GM12878 (cell line): ENCODE measurements around the gene SIRT5. TPM values are rescaled to one million over a fixed set of nuclear protein-coding genes. Genes with fewer than 3 reads are reported as not detected.

Experiments
- ASH2L ChIP-seq: fragments of 300-600, 200-600 bp; sonication (generic); IDR thresholded peaks from 2 replicates; pipeline ENCODE4 v1.6.1; 2017; ENCODE audit warnings: low read depth, mild to moderate bottlenecking, borderline replicate concordance
- BRCA1 ChIP-seq: IDR thresholded peaks from 2 replicates; pipeline ENCODE4 v1.6.1; 2011; ENCODE audit warnings: low read depth, low read length, improper control_type of control experiment
- CBFB ChIP-seq: IDR thresholded peaks from 2 replicates; pipeline ENCODE4 v1.6.1; 2016; ENCODE audit warnings: antibody characterized with exemption, low read depth
- CBX5 ChIP-seq: sonication (generic); IDR thresholded peaks from 2 replicates; pipeline ENCODE4 v1.6.1; 2016; ENCODE audit warnings: low read depth, moderate library complexity, mild to moderate bottlenecking, inconsistent platforms
- E2F4 ChIP-seq: IDR thresholded peaks from 2 replicates; pipeline ENCODE4 v1.6.1; 2012; ENCODE audit warnings: low read depth, low read length, improper control_type of control experiment
- E2F8 ChIP-seq: fragments of 450-650 bp; IDR thresholded peaks from 2 replicates; pipeline ENCODE4 v1.6.1; 2018; ENCODE audit warnings: mild to moderate bottlenecking, low read depth, moderate library complexity; ENCODE audit not compliant: partially characterized antibody
- FOXM1 ChIP-seq: IDR thresholded peaks from 2 replicates; pipeline ENCODE4 v1.6.1; 2012; ENCODE audit warnings: low read depth, mild to moderate bottlenecking, inconsistent platforms, low read length, moderate library complexity
- IKZF2 ChIP-seq, 2 experiments: fragments of 450-650 bp; IDR thresholded peaks; 2 replicates each; pipeline ENCODE4 v1.6.1; 2017; ENCODE audit warnings: mild to moderate bottlenecking in 2 of 2, moderate library complexity in 2 of 2
- KAT2A ChIP-seq: conservative IDR thresholded peaks from 2 replicates; pipeline ENCODE4 v1.6.1; 2011; ENCODE audit warnings: low read depth, low read length; ENCODE audit not compliant: control insufficient read depth
- MYC ChIP-seq: IDR thresholded peaks from 2 replicates; pipeline ENCODE4 v1.6.1; 2011; ENCODE audit warnings: mild to moderate bottlenecking, low read length, moderate library complexity, inconsistent platforms; ENCODE audit not compliant: insufficient read depth, insufficient replicate concordance, insufficient read length, severe bottlenecking
- POLR2AphosphoS2 ChIP-seq: IDR thresholded peaks from 2 replicates; pipeline ENCODE4 v1.6.1; 2011; ENCODE audit warnings: low read depth, mild to moderate bottlenecking, low read length, improper control_type of control experiment, moderate library complexity
- SIX5 ChIP-seq: IDR thresholded peaks from 2 replicates; pipeline ENCODE4 v1.6.1; 2011; ENCODE audit warnings: mild to moderate bottlenecking, low read depth, low read length, moderate library complexity; ENCODE audit not compliant: severe bottlenecking
- SMC3 ChIP-seq: IDR thresholded peaks from 2 replicates; pipeline ENCODE4 v1.6.1; 2011; ENCODE audit warnings: low read length, improper control_type of control experiment, borderline replicate concordance
- SREBF1 ChIP-seq: IDR thresholded peaks from 2 replicates; pipeline ENCODE4 v1.6.1; 2012; ENCODE audit warnings: mild to moderate bottlenecking, low read length
- SUPT20H ChIP-seq: IDR thresholded peaks from 2 replicates; pipeline ENCODE4 v1.6.1; 2011; ENCODE audit warnings: low read depth, mild to moderate bottlenecking, low read length, moderate library complexity, borderline replicate concordance; ENCODE audit not compliant: control insufficient read depth
- polyA plus RNA-seq, 11 experiments: library from polyadenylated mRNA; depleted of rRNA in 4 of 11; unstranded in 6 of 11; stranded (reverse) in 5 of 11; fragments of >200 nt; fragmentation: Nextera tagmentation in 4 of 11; fragmentation: Illumina TruSeq in 1 of 11; extraction: Ambion mirVana in 4 of 11; extraction: Trizol in 1 of 11; gene quantifications; 1 replicate in 1 of 11; 2 replicates in 10 of 11; pipeline versions ENCODE4 v1.2.1 to v1.2.3, GENCODE V29; 2011 to 2016; ENCODE audit warnings: inconsistent platforms in 2 of 11, missing spikeins in 2 of 11, low read depth in 1 of 11
- total RNA-seq, 4 experiments: library from RNA; depleted of rRNA in 3 of 4; stranded (reverse); fragments of >200 nt in 3 of 4; fragmentation: Illumina TruSeq in 1 of 4; extraction: Trizol in 1 of 4; gene quantifications; 2 replicates each; pipeline versions ENCODE4 v1.2.1 to v1.2.3, GENCODE V29; 2013 to 2021
- TF ChIP-seq, protein P1 (sequence below): fragments of 450-650 bp; IDR thresholded peaks from 2 replicates; pipeline ENCODE4 v1.6.1; 2016; ENCODE audit warnings: mild to moderate bottlenecking, moderate library complexity, borderline replicate concordance
- TF ChIP-seq, protein P2 (sequence below): IDR thresholded peaks from 2 replicates; pipeline ENCODE4 v1.6.1; 2011; ENCODE audit warnings: low read depth, low read length, improper control_type of control experiment, borderline replicate concordance
- TF ChIP-seq, protein P3 (sequence below): fragments of 450-650 bp; IDR thresholded peaks from 2 replicates; pipeline ENCODE4 v1.6.1; 2017; ENCODE audit warnings: low read depth, mild to moderate bottlenecking, moderate library complexity

The SIRT5 gene
- total and polyA plus RNA-seq, 10 of the 15 experiments (the other 5 are each of a cell fraction or from before 2014, with no cell fraction given) = 1.7 to 12.4 (median 10.0) TPM

DNA sequence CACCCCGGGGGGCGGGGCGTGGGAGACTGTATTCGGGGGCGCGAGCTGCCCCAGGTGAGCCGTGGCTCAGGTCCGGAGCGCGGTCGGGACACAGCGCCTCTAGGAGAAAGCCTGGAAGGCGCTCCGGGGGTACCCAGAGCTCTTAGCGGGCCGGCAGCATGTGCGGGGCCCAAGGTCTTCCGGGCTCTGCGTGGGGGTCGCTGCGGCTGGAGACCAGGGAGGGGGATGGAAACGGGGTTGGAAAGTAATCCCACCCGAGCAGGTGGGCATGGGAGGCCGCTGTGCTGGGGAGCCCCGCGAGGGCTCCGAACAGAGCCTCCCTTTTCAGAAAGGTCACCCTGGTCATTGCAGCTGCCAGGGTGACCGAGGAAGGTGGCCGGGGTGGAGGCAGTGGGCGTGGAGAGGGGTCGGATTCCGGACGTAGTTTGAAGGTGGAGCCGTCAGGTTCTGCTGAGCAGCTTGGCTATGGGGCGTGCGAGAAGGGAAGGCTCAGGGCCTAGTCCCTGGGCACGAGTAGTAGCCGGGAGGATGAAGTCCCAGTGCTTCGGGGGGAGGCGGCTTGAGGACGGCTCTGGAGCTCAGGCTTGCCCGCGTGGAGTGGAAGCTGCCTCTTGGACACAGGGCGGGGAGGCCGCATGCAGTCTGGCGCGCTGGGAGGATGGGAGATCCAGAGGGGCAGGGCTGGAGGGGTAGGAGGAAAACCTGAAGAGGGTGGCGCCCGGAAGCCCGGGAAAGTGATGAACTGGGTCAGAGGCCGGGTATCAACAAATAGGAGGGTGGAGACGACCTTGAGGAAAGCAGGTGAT lies at the start of gene SIRT5 (continued):
- TF ChIP-seq ASH2L (0 out of 2 replicates have a peak, but pooled peaks have one; percentile 41), IKZF2 (IDR thresholded peaks at IDR 0.05) (peak; percentile 62 to 70), SUPT20H (no peak), KAT2A (no peak), CBX5 (no peak), SREBF1 (no peak), BRCA1 (no peak), POLR2AphosphoS2 (0 out of 2 replicates have a peak, but pooled peaks have one; percentile 49), SMC3 (no peak), E2F8 (no peak), SIX5 (no peak), MYC (no peak), FOXM1 (no peak), E2F4 (no peak), CBFB (no peak; the same call in 1 of the 2 replicates)
- TF ChIP-seq, protein P1, sequence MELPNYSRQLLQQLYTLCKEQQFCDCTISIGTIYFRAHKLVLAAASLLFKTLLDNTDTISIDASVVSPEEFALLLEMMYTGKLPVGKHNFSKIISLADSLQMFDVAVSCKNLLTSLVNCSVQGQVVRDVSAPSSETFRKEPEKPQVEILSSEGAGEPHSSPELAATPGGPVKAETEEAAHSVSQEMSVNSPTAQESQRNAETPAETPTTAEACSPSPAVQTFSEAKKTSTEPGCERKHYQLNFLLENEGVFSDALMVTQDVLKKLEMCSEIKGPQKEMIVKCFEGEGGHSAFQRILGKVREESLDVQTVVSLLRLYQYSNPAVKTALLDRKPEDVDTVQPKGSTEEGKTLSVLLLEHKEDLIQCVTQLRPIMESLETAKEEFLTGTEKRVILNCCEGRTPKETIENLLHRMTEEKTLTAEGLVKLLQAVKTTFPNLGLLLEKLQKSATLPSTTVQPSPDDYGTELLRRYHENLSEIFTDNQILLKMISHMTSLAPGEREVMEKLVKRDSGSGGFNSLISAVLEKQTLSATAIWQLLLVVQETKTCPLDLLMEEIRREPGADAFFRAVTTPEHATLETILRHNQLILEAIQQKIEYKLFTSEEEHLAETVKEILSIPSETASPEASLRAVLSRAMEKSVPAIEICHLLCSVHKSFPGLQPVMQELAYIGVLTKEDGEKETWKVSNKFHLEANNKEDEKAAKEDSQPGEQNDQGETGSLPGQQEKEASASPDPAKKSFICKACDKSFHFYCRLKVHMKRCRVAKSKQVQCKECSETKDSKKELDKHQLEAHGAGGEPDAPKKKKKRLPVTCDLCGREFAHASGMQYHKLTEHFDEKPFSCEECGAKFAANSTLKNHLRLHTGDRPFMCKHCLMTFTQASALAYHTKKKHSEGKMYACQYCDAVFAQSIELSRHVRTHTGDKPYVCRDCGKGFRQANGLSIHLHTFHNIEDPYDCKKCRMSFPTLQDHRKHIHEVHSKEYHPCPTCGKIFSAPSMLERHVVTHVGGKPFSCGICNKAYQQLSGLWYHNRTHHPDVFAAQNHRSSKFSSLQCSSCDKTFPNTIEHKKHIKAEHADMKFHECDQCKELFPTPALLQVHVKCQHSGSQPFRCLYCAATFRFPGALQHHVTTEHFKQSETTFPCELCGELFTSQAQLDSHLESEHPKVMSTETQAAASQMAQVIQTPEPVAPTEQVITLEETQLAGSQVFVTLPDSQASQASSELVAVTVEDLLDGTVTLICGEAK = no peak
- TF ChIP-seq, protein P2, sequence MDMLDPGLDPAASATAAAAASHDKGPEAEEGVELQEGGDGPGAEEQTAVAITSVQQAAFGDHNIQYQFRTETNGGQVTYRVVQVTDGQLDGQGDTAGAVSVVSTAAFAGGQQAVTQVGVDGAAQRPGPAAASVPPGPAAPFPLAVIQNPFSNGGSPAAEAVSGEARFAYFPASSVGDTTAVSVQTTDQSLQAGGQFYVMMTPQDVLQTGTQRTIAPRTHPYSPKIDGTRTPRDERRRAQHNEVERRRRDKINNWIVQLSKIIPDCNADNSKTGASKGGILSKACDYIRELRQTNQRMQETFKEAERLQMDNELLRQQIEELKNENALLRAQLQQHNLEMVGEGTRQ = no peak
- TF ChIP-seq, protein P3, sequence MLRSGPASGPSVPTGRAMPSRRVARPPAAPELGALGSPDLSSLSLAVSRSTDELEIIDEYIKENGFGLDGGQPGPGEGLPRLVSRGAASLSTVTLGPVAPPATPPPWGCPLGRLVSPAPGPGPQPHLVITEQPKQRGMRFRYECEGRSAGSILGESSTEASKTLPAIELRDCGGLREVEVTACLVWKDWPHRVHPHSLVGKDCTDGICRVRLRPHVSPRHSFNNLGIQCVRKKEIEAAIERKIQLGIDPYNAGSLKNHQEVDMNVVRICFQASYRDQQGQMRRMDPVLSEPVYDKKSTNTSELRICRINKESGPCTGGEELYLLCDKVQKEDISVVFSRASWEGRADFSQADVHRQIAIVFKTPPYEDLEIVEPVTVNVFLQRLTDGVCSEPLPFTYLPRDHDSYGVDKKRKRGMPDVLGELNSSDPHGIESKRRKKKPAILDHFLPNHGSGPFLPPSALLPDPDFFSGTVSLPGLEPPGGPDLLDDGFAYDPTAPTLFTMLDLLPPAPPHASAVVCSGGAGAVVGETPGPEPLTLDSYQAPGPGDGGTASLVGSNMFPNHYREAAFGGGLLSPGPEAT = peak; percentile 54; the same call in 1 of the 2 replicates
